ENCODE results near the gene NEK1.
"Not testable (repeated sequence)": the region's sequence is repeated elsewhere in the genome, so short reads cannot be mapped to it uniquely, and the experiment has no call there.

- TF ChIP-seq, protein P1, sequence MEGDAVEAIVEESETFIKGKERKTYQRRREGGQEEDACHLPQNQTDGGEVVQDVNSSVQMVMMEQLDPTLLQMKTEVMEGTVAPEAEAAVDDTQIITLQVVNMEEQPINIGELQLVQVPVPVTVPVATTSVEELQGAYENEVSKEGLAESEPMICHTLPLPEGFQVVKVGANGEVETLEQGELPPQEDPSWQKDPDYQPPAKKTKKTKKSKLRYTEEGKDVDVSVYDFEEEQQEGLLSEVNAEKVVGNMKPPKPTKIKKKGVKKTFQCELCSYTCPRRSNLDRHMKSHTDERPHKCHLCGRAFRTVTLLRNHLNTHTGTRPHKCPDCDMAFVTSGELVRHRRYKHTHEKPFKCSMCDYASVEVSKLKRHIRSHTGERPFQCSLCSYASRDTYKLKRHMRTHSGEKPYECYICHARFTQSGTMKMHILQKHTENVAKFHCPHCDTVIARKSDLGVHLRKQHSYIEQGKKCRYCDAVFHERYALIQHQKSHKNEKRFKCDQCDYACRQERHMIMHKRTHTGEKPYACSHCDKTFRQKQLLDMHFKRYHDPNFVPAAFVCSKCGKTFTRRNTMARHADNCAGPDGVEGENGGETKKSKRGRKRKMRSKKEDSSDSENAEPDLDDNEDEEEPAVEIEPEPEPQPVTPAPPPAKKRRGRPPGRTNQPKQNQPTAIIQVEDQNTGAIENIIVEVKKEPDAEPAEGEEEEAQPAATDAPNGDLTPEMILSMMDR (conservative IDR thresholded peaks at IDR 0.05; ENCODE audit: low read length) = not testable (repeated sequence)
- not testable (repeated sequence) for TF ChIP-seq EZH2phosphoT487 (IDR thresholded peaks at IDR 0.05; ENCODE audit: borderline replicate concordance, low read depth, low read length)
Measured at GRCh38 chr4:169546548-169546947, 65.8 kb downstream of the NEK1 start.
